ENCODE data around the gene LAMB2. TPM values are rescaled to one million over a fixed set of nuclear protein-coding genes. Genes with fewer than 3 reads are reported as not detected.

The LAMB2 gene
- polyA plus RNA-seq, 1 donor (not counting 4 experiments of a cell fraction or from before 2014, with no cell fraction given) = 108 TPM

GRCh38 chr3:49076646-49077045 is 56.2 kb downstream of the LAMB2 start:
- Histone ChIP-seq H3K27me3 (ENCODE audit: control insufficient read depth, extremely low read depth, insufficient read depth, low read length) (no peaks in the 10 kb centered on the region), H2AFZ (ENCODE audit: control insufficient read depth, low read length) (no peak overlapping the region), H3K27ac (ENCODE audit: control insufficient read depth, insufficient read depth, low read length) (no peak overlapping the region), H3K9ac (ENCODE audit: control insufficient read depth, extremely low read depth, insufficient read depth, low read length) (no peak overlapping the region), H4K20me1 (ENCODE audit: control insufficient read depth, extremely low read depth, insufficient read depth, low read length) (no peaks in the 10 kb centered on the region), H3K9me1 (ENCODE audit: control insufficient read depth, extremely low read depth, insufficient read depth, low read length) (no peaks in the 10 kb centered on the region), H3K4me3 (ENCODE audit: control insufficient read depth in 2 of 3, extremely low read depth in 1 of 3, insufficient read depth in 2 of 3, low read depth in 1 of 3, low read length in 3 of 3) (no peak overlapping the region), H3K4me2 (ENCODE audit: control insufficient read depth, extremely low read depth, insufficient read depth, low read depth, low read length) (no peak overlapping the region), H3K4me1 (ENCODE audit: control insufficient read depth, extremely low read depth, insufficient read depth, low read length) (peaks cover 5% of the 10 kb centered on the region), H3K79me2 (ENCODE audit: control insufficient read depth, insufficient read depth, low read length) (peaks cover 51% of the 10 kb centered on the region), H3K36me3 (ENCODE audit: control insufficient read depth in 2 of 2, extremely low read depth in 1 of 2, insufficient read depth in 2 of 2, low read length in 2 of 2) (peaks cover 16 to 25% of the 10 kb centered on the region in 2 experiments), H3K9me3 (ENCODE audit: control insufficient read depth, low read depth, low read length) (no peaks in the 10 kb centered on the region)
- peak; percentile 26 for FAIRE-seq
- dilution Hi-C loops (cut with MboI; ENCODE audit: extremely low pct_ligation_motif_present, low sequenced_read_pairs) = no loop called here
- DNase-seq (ENCODE audit: low read depth, low spot score) = no peak
- TF ChIP-seq CTCF (optimal IDR thresholded peaks at IDR 0.05 in 1 of 3, IDR thresholded peaks at IDR 0.05 in 1 of 3, conservative IDR thresholded peaks at IDR 0.05 in 1 of 3; ENCODE audit: extremely low read depth in 1 of 3, insufficient read depth in 2 of 3, low read length in 3 of 3) = no peak
- TF ChIP-seq EZH2 (IDR thresholded peaks at IDR 0.05; ENCODE audit: low read length) = no peak

GRCh38 chr3:49076116-49076515 is 56.7 kb downstream of the LAMB2 start:
- no peak for TF ChIP-seq CTCF (optimal IDR thresholded peaks at IDR 0.05 in 1 of 3, IDR thresholded peaks at IDR 0.05 in 1 of 3, conservative IDR thresholded peaks at IDR 0.05 in 1 of 3; ENCODE audit: extremely low read depth in 1 of 3, insufficient read depth in 2 of 3, low read length in 3 of 3)
- no peak for TF ChIP-seq EZH2 (IDR thresholded peaks at IDR 0.05; ENCODE audit: low read length)
- Histone ChIP-seq H3K9me3 (ENCODE audit: control insufficient read depth, low read depth, low read length) (no peaks in the 10 kb centered on the region), H3K4me3 (ENCODE audit: control insufficient read depth in 2 of 3, extremely low read depth in 1 of 3, insufficient read depth in 2 of 3, low read depth in 1 of 3, low read length in 3 of 3) (no peak overlapping the region), H3K9ac (ENCODE audit: control insufficient read depth, extremely low read depth, insufficient read depth, low read length) (no peak overlapping the region), H2AFZ (ENCODE audit: control insufficient read depth, low read length) (no peak overlapping the region), H4K20me1 (ENCODE audit: control insufficient read depth, extremely low read depth, insufficient read depth, low read length) (no peaks in the 10 kb centered on the region), H3K4me2 (ENCODE audit: control insufficient read depth, extremely low read depth, insufficient read depth, low read depth, low read length) (no peak overlapping the region), H3K36me3 (ENCODE audit: control insufficient read depth in 2 of 2, extremely low read depth in 1 of 2, insufficient read depth in 2 of 2, low read length in 2 of 2) (peaks cover 20 to 30% of the 10 kb centered on the region in 2 experiments), H3K9me1 (ENCODE audit: control insufficient read depth, extremely low read depth, insufficient read depth, low read length) (no peaks in the 10 kb centered on the region), H3K4me1 (ENCODE audit: control insufficient read depth, extremely low read depth, insufficient read depth, low read length) (no peaks in the 10 kb centered on the region), H3K27me3 (ENCODE audit: control insufficient read depth, extremely low read depth, insufficient read depth, low read length) (no peaks in the 10 kb centered on the region), H3K27ac (ENCODE audit: control insufficient read depth, insufficient read depth, low read length) (no peak overlapping the region), H3K79me2 (ENCODE audit: control insufficient read depth, insufficient read depth, low read length) (peaks cover 48% of the 10 kb centered on the region)
- FAIRE-seq (no peak), DNase-seq (ENCODE audit: low read depth, low spot score) (no peak)
- dilution Hi-C loops (cut with MboI; ENCODE audit: extremely low pct_ligation_motif_present, low sequenced_read_pairs) = no loop called here

Small RNAs within 50 kb of the gene (small RNA-seq; reads per million reads assigned to genes)
- gene RN7SL182P (ENCODE audit: insufficient read length in 3 of 3, low read depth in 3 of 3, low replicate concordance in 1 of 3) = 0 reads per million in 3 experiments

Other genes starting within 250 kb of the LAMB2 start
- gene SLC25A20, start 234.2 kb downstream of the LAMB2 start, polyA plus RNA-seq = 22.4 to 27.4 TPM (median 22.6 TPM) in 3 replicates
- gene ARIH2, start 214.2 kb downstream of the LAMB2 start, polyA plus RNA-seq = 58.1 to 71.5 TPM (median 66.7 TPM) in 3 replicates
- 0.93 to 1.1 TPM (median 0.99 TPM) in 3 replicates for gene P4HTM, start 142.8 kb downstream of the LAMB2 start, polyA plus RNA-seq
- 61.5 to 90.9 TPM (median 77.4 TPM) in 3 replicates for gene WDR6, start 125.7 kb downstream of the LAMB2 start, polyA plus RNA-seq
- gene DALRD3, start 114.5 kb downstream of the LAMB2 start, polyA plus RNA-seq = 33.7 to 41.1 TPM (median 37.8 TPM) in 3 replicates
- 38.3 to 70.1 TPM (median 44.8 TPM) in 3 replicates for gene NDUFAF3, start 110.9 kb downstream of the LAMB2 start, polyA plus RNA-seq
- 199 to 221 TPM (median 210 TPM) in 3 replicates for gene IMPDH2, start 103.7 kb downstream of the LAMB2 start, polyA plus RNA-seq
- 60.4 to 79.5 TPM (median 71.2 TPM) in 3 replicates for gene QRICH1, start 39.0 kb downstream of the LAMB2 start, polyA plus RNA-seq
- 131 to 177 TPM (median 162 TPM) in 3 replicates for gene QARS1, start 28.3 kb downstream of the LAMB2 start, polyA plus RNA-seq
- gene USP19, start 12.2 kb downstream of the LAMB2 start, polyA plus RNA-seq = 21.2 to 31.5 TPM (median 23.1 TPM) in 3 replicates
- 18.8 to 27.7 TPM (median 21.5 TPM) in 3 replicates for gene CCDC71, start 33.3 kb upstream of the LAMB2 start, polyA plus RNA-seq
- gene KLHDC8B, start 38.5 kb upstream of the LAMB2 start, polyA plus RNA-seq = 18.3 to 51.6 TPM (median 19.5 TPM) in 3 replicates
- gene C3orf62, start 144.2 kb upstream of the LAMB2 start, polyA plus RNA-seq = 2.6 to 5.4 TPM (median 5.2 TPM) in 3 replicates
- 39.5 to 47.8 TPM (median 45.6 TPM) in 3 replicates for gene USP4, start 207.0 kb upstream of the LAMB2 start, polyA plus RNA-seq
- 395 to 588 TPM (median 427 TPM) in 3 replicates for gene GPX1, start 225.3 kb upstream of the LAMB2 start, polyA plus RNA-seq

All from keratinocyte (primary cell).